Ureter (tissue), 1 donor: ENCODE measurements around the gene C3orf70. TPM values are rescaled to one million over a fixed set of nuclear protein-coding genes. Genes with fewer than 3 reads are reported as not detected.
A peak's percentile ranks its signal among the peaks of the same experiment; 100 is the strongest.

Experiments
- DNase-seq: peaks from one replicate; pipeline ENCODE4 v3.0.0-alpha.2; 2020; ENCODE audit warnings: low spot score
- total RNA-seq: library from RNA; stranded (reverse); gene quantifications from one replicate; pipeline ENCODE4 v1.2.4, GENCODE V29; 2023
- donor health status: DM: yes; HTN: yes; CAD: no.

C3orf70 gene
- total RNA-seq, result 19.0 TPM

- DNase-seq, result peak; percentile 56
Observed at GRCh38 chr3:185152410-185153170, at the start of gene C3orf70. Gene C3orf70 (minus strand): TSS chr3:185153060. CDS start chr3:185152823, 237 bp downstream.

GRCh38 chr3:185200639-185201038, 47.8 kb upstream of the C3orf70 start:
- peak; percentile 53 for DNase-seq

- no peak for DNase-seq
Observed at GRCh38 chr3:185199671-185200070, 46.8 kb upstream of the C3orf70 start.

- no peak for DNase-seq
Observed at GRCh38 chr3:185199206-185199605, 46.3 kb upstream of the C3orf70 start.

GRCh38 chr3:185197068-185197467, 44.2 kb upstream of the C3orf70 start:
- DNase-seq, result no peak

GRCh38 chr3:185195652-185196051, 42.8 kb upstream of the C3orf70 start:
- no peak for DNase-seq

- no peak for DNase-seq
Observed at GRCh38 chr3:185188816-185189215, 36.0 kb upstream of the C3orf70 start.

- no peak for DNase-seq
Observed at GRCh38 chr3:185187391-185187790, 34.5 kb upstream of the C3orf70 start.

- no peak for DNase-seq
Observed at GRCh38 chr3:185176750-185177359, 24.0 kb upstream of the C3orf70 start.

GRCh38 chr3:185175370-185175987, 22.6 kb upstream of the C3orf70 start:
- no peak for DNase-seq

GRCh38 chr3:185172086-185173049, 19.5 kb upstream of the C3orf70 start:
- no peak for DNase-seq

- no peak for DNase-seq
Observed at GRCh38 chr3:185164428-185165217, 11.8 kb upstream of the C3orf70 start.

GRCh38 chr3:185162634-185163033, 9.8 kb upstream of the C3orf70 start:
- no peak for DNase-seq

- DNase-seq, result no peak
Observed at GRCh38 chr3:185161761-185162160, 8.9 kb upstream of the C3orf70 start.

- no peak for DNase-seq
Observed at GRCh38 chr3:185157347-185157746, 4.5 kb upstream of the C3orf70 start.

- no peak for DNase-seq
Observed at GRCh38 chr3:185155678-185156077, 2.8 kb upstream of the C3orf70 start.

GRCh38 chr3:185153861-185154629, 1.2 kb upstream of the C3orf70 start:
- DNase-seq, result no peak

- no peak for DNase-seq
Observed at GRCh38 chr3:185153171-185153771, 411 bp upstream of the C3orf70 start.

- DNase-seq, result no peak
Observed at GRCh38 chr3:185151964-185152409, 873 bp downstream of the C3orf70 start.
